ENCODE results near the gene CHAC1.
A peak's percentile ranks its signal among the peaks of the same experiment; 100 is the strongest.

Gene CHAC1

GRCh38 chr15:40941528-40942336 is 11.5 kb upstream of the CHAC1 start:
- Histone ChIP-seq H2BK120ac (ENCODE audit: insufficient read depth, low read length, poor library complexity) (no peak overlapping the region), H3K18ac (ENCODE audit: low read length) (peak overlapping the region; percentile 3), H3K79me1 (ENCODE audit: low read length) (peaks cover 5% of the 10 kb centered on the region), H4K8ac (ENCODE audit: low read depth, low read length) (peak overlapping the region; percentile 82), H2AFZ (ENCODE audit: insufficient read depth, low read length, poor library complexity) (peak overlapping the region; percentile 73), H3K79me2 (ENCODE audit: control insufficient read depth, insufficient read depth, low read length, poor library complexity) (peaks cover 3% of the 10 kb centered on the region), H3K9ac (ENCODE audit: low read length) (peak overlapping the region; percentile 60), H2BK5ac (ENCODE audit: low read depth, low read length, poor library complexity) (no peak overlapping the region), H3K4ac (ENCODE audit: low read depth, low read length) (no peak overlapping the region), H2AK5ac (ENCODE audit: low read length) (no peak overlapping the region), H4K91ac (ENCODE audit: low read depth, low read length) (peak overlapping the region; percentile 75), H3K27ac (ENCODE audit: low read depth, low read length) (no peak overlapping the region), H3K4me2 (ENCODE audit: low read length) (peak overlapping the region; percentile 83), H3K23ac (ENCODE audit: low read length) (no peak overlapping the region), H2BK12ac (ENCODE audit: low read length) (peak overlapping the region; percentile 19), H4K12ac (ENCODE audit: low read depth, low read length) (peak overlapping the region; percentile 58), H3K9me3 (ENCODE audit: insufficient read depth, low read depth, low read length) (no peaks in the 10 kb centered on the region), H3K36me3 (ENCODE audit: control insufficient read depth in 1 of 2, insufficient read depth in 2 of 2, low read length in 2 of 2) (no peaks in the 10 kb centered on the region), H3K27me3 (ENCODE audit: insufficient read depth, low read length) (peaks cover 4% of the 10 kb centered on the region), H3K4me3 (ENCODE audit: low read depth, low read length) (peak overlapping the region; percentile 56), H3K14ac (ENCODE audit: low read length) (peak overlapping the region; percentile 65), H3K4me1 (ENCODE audit: control insufficient read depth in 1 of 2, insufficient read depth in 2 of 2, low read length in 2 of 2) (peaks cover 3 to 7% of the 10 kb centered on the region in 2 experiments)
- WGBS (ENCODE audit: extremely low coverage, insufficient coverage, insufficient read length): no CpG with 5 or more reads among the region's 92 CpGs
- peak; percentile 32 to 72 for DNase-seq

- WGBS (ENCODE audit: extremely low coverage, insufficient coverage, insufficient read length): no CpG with 5 or more reads among the region's 15 CpGs
- peaks cover 3 to 7% of the 10 kb centered on the region in 2 experiments for H3K4me1 ChIP-seq (ENCODE audit: control insufficient read depth in 1 of 2, insufficient read depth in 2 of 2, low read length in 2 of 2)
- H3K23ac ChIP-seq (ENCODE audit: low read length): no peak overlapping the region
- H3K36me3 ChIP-seq (ENCODE audit: control insufficient read depth in 1 of 2, insufficient read depth in 2 of 2, low read length in 2 of 2): no peaks in the 10 kb centered on the region
- H3K14ac ChIP-seq (ENCODE audit: low read length): peak overlapping the region; percentile 65
- DNase-seq: peak in 1 of 2 donors; percentile 39
- H2BK12ac ChIP-seq (ENCODE audit: low read length): peak overlapping the region; percentile 19
- H3K27me3 ChIP-seq (ENCODE audit: insufficient read depth, low read length): peaks cover 4% of the 10 kb centered on the region
- H4K91ac ChIP-seq (ENCODE audit: low read depth, low read length): peak overlapping the region; percentile 75
- H2AFZ ChIP-seq (ENCODE audit: insufficient read depth, low read length, poor library complexity): peak overlapping the region; percentile 73
- H3K9me3 ChIP-seq (ENCODE audit: insufficient read depth, low read depth, low read length): no peaks in the 10 kb centered on the region
- peak overlapping the region; percentile 3 for H3K18ac ChIP-seq (ENCODE audit: low read length)
- no peak overlapping the region for H2BK5ac ChIP-seq (ENCODE audit: low read depth, low read length, poor library complexity)
- H3K79me1 ChIP-seq (ENCODE audit: low read length): peaks cover 5% of the 10 kb centered on the region
- H4K8ac ChIP-seq (ENCODE audit: low read depth, low read length): peak overlapping the region; percentile 82
- H3K9ac ChIP-seq (ENCODE audit: low read length): peak overlapping the region; percentile 60
- H4K12ac ChIP-seq (ENCODE audit: low read depth, low read length): peak overlapping the region; percentile 58
- H2AK5ac ChIP-seq (ENCODE audit: low read length): no peak overlapping the region
- H2BK120ac ChIP-seq (ENCODE audit: insufficient read depth, low read length, poor library complexity): no peak overlapping the region
- peak overlapping the region; percentile 40 for H3K4me3 ChIP-seq (ENCODE audit: low read depth, low read length)
- peaks cover 3% of the 10 kb centered on the region for H3K79me2 ChIP-seq (ENCODE audit: control insufficient read depth, insufficient read depth, low read length, poor library complexity)
- H3K27ac ChIP-seq (ENCODE audit: low read depth, low read length): no peak overlapping the region
- H3K4ac ChIP-seq (ENCODE audit: low read depth, low read length): no peak overlapping the region
- H3K4me2 ChIP-seq (ENCODE audit: low read length): peak overlapping the region; percentile 83
Measured at GRCh38 chr15:40942337-40942854, 10.9 kb upstream of the CHAC1 start.

GRCh38 chr15:40942878-40943277 is 10.4 kb upstream of the CHAC1 start:
- Histone ChIP-seq H4K91ac (ENCODE audit: low read depth, low read length) (no peak overlapping the region), H3K79me2 (ENCODE audit: control insufficient read depth, insufficient read depth, low read length, poor library complexity) (peaks cover 3% of the 10 kb centered on the region), H3K79me1 (ENCODE audit: low read length) (peaks cover 5% of the 10 kb centered on the region), H3K4me2 (ENCODE audit: low read length) (no peak overlapping the region), H2BK5ac (ENCODE audit: low read depth, low read length, poor library complexity) (no peak overlapping the region), H4K8ac (ENCODE audit: low read depth, low read length) (peak overlapping the region; percentile 9), H3K27ac (ENCODE audit: low read depth, low read length) (no peak overlapping the region), H3K9me3 (ENCODE audit: insufficient read depth, low read depth, low read length) (no peaks in the 10 kb centered on the region), H3K4me3 (ENCODE audit: low read depth, low read length) (no peak overlapping the region), H2AFZ (ENCODE audit: insufficient read depth, low read length, poor library complexity) (no peak overlapping the region), H2AK5ac (ENCODE audit: low read length) (no peak overlapping the region), H3K4me1 (ENCODE audit: control insufficient read depth in 1 of 2, insufficient read depth in 2 of 2, low read length in 2 of 2) (peaks cover 3 to 7% of the 10 kb centered on the region in 2 experiments), H3K36me3 (ENCODE audit: control insufficient read depth in 1 of 2, insufficient read depth in 2 of 2, low read length in 2 of 2) (no peaks in the 10 kb centered on the region), H3K4ac (ENCODE audit: low read depth, low read length) (no peak overlapping the region), H4K12ac (ENCODE audit: low read depth, low read length) (no peak overlapping the region), H3K9ac (ENCODE audit: low read length) (no peak overlapping the region), H3K23ac (ENCODE audit: low read length) (no peak overlapping the region), H3K18ac (ENCODE audit: low read length) (no peak overlapping the region), H2BK120ac (ENCODE audit: insufficient read depth, low read length, poor library complexity) (no peak overlapping the region), H3K27me3 (ENCODE audit: insufficient read depth, low read length) (peaks cover 4% of the 10 kb centered on the region), H2BK12ac (ENCODE audit: low read length) (no peak overlapping the region), H3K14ac (ENCODE audit: low read length) (no peak overlapping the region)
- no peak for DNase-seq
- WGBS (ENCODE audit: extremely low coverage, insufficient coverage, insufficient read length): no CpG with 5 or more reads among the region's 12 CpGs

- Histone ChIP-seq H2AFZ (ENCODE audit: insufficient read depth, low read length, poor library complexity) (no peak overlapping the region), H3K14ac (ENCODE audit: low read length) (no peak overlapping the region), H4K91ac (ENCODE audit: low read depth, low read length) (no peak overlapping the region), H3K79me2 (ENCODE audit: control insufficient read depth, insufficient read depth, low read length, poor library complexity) (peaks cover 3% of the 10 kb centered on the region), H3K18ac (ENCODE audit: low read length) (no peak overlapping the region), H2AK5ac (ENCODE audit: low read length) (no peak overlapping the region), H3K4me3 (ENCODE audit: low read depth, low read length) (no peak overlapping the region), H3K79me1 (ENCODE audit: low read length) (peaks cover 5% of the 10 kb centered on the region), H4K8ac (ENCODE audit: low read depth, low read length) (no peak overlapping the region), H3K27me3 (ENCODE audit: insufficient read depth, low read length) (peaks cover 4% of the 10 kb centered on the region), H2BK5ac (ENCODE audit: low read depth, low read length, poor library complexity) (no peak overlapping the region), H2BK120ac (ENCODE audit: insufficient read depth, low read length, poor library complexity) (no peak overlapping the region), H2BK12ac (ENCODE audit: low read length) (no peak overlapping the region), H3K4ac (ENCODE audit: low read depth, low read length) (no peak overlapping the region), H3K27ac (ENCODE audit: low read depth, low read length) (no peak overlapping the region), H3K4me1 (ENCODE audit: control insufficient read depth in 1 of 2, insufficient read depth in 2 of 2, low read length in 2 of 2) (peaks cover 3 to 7% of the 10 kb centered on the region in 2 experiments), H4K12ac (ENCODE audit: low read depth, low read length) (no peak overlapping the region), H3K23ac (ENCODE audit: low read length) (no peak overlapping the region), H3K4me2 (ENCODE audit: low read length) (no peak overlapping the region), H3K9me3 (ENCODE audit: insufficient read depth, low read depth, low read length) (no peaks in the 10 kb centered on the region), H3K36me3 (ENCODE audit: control insufficient read depth in 1 of 2, insufficient read depth in 2 of 2, low read length in 2 of 2) (no peaks in the 10 kb centered on the region), H3K9ac (ENCODE audit: low read length) (no peak overlapping the region)
- no peak for DNase-seq
- WGBS (ENCODE audit: extremely low coverage, insufficient coverage, insufficient read length): no CpG with 5 or more reads among the region's 9 CpGs
Measured at GRCh38 chr15:40943764-40944365, 9.4 kb upstream of the CHAC1 start.

Measured in trophoblast cell (in vitro differentiated cells and primary cell).